Liver (tissue), 9 donors: Measurements from ENCODE around the gene AHI1. TPM values are rescaled to one million over a fixed set of nuclear protein-coding genes. Genes with fewer than 3 reads are reported as not detected.

Source experiments
- DNase-seq: peaks from one replicate; pipeline ENCODE4 v3.0.0-alpha.2; 2017; ENCODE audit warnings: low spot score
- H3K27ac ChIP-seq, 2 donors: one replicate each; pipeline ENCODE4 v1.7.0; 2013; ENCODE audit warnings: inconsistent platforms in 2 of 2, low read length in 2 of 2, control low read depth in 1 of 2, low read depth in 1 of 2, mild to moderate bottlenecking in 1 of 2
- H3K27me3 ChIP-seq, 4 donors: one replicate each; pipeline versions ENCODE4 v1.6.1 to v1.7.0; 2013; ENCODE audit warnings: low read length in 3 of 4, inconsistent platforms in 1 of 4, mild to moderate bottlenecking in 1 of 4, moderate library complexity in 1 of 4; ENCODE audit not compliant: control insufficient read depth in 4 of 4, insufficient read depth in 4 of 4
- H3K36me3 ChIP-seq, 4 donors: one replicate each; pipeline versions ENCODE4 v1.6.1 to v1.7.0; 2013; ENCODE audit warnings: low read length in 3 of 4, mild to moderate bottlenecking in 3 of 4, low read depth in 1 of 4, moderate library complexity in 1 of 4; ENCODE audit not compliant: control insufficient read depth in 4 of 4, insufficient read depth in 3 of 4
- H3K4me1 ChIP-seq, 4 donors: one replicate each; pipeline versions ENCODE4 v1.6.1 to v1.7.0; 2013; ENCODE audit warnings: low read length in 3 of 4, mild to moderate bottlenecking in 3 of 4, moderate library complexity in 1 of 4; ENCODE audit not compliant: control insufficient read depth in 4 of 4, insufficient read depth in 4 of 4
- H3K4me3 ChIP-seq, 3 donors: one replicate each; pipeline versions ENCODE4 v1.6.1 to v1.7.0; 2013; ENCODE audit warnings: low read length in 3 of 3, control low read depth in 1 of 3, low read depth in 1 of 3, mild to moderate bottlenecking in 1 of 3
- H3K9ac ChIP-seq, 2 donors: one replicate each; pipeline ENCODE4 v1.7.0; 2013; ENCODE audit warnings: low read length in 2 of 2, mild to moderate bottlenecking in 2 of 2, moderate library complexity in 2 of 2, control low read depth in 1 of 2, low read depth in 1 of 2
- H3K9me3 ChIP-seq, 4 donors: one replicate each; pipeline versions ENCODE4 v1.6.1 to v1.7.0; 2013; ENCODE audit warnings: low read length in 3 of 4; ENCODE audit not compliant: control insufficient read depth in 4 of 4
- EGR1 ChIP-seq, 2 donors: IDR thresholded peaks; 2 replicates each; pipeline ENCODE4 v1.6.1; 2016 to 2018; ENCODE audit warnings: antibody characterized with exemption in 2 of 2, low read depth in 2 of 2
- FOXA1 ChIP-seq: IDR thresholded peaks from 2 replicates; pipeline ENCODE4 v1.6.1; 2016; ENCODE audit warnings: antibody characterized with exemption
- FOXA2 ChIP-seq: IDR thresholded peaks from 2 replicates; pipeline ENCODE4 v1.6.1; 2016; ENCODE audit warnings: antibody characterized with exemption
- GABPA ChIP-seq, 2 donors: IDR thresholded peaks in 1 of 2; conservative IDR thresholded peaks in 1 of 2; 2 replicates each; pipeline ENCODE4 v1.6.1; 2016; ENCODE audit warnings: antibody characterized with exemption in 2 of 2, mild to moderate bottlenecking in 1 of 2, moderate library complexity in 1 of 2
- HNF4A ChIP-seq, 2 donors: conservative IDR thresholded peaks; 2 replicates each; pipeline ENCODE4 v1.6.1; 2016; ENCODE audit warnings: antibody characterized with exemption in 2 of 2, mild to moderate bottlenecking in 2 of 2
- HNF4G ChIP-seq: IDR thresholded peaks from 2 replicates; pipeline ENCODE4 v1.6.1; 2016; ENCODE audit warnings: antibody characterized with exemption
- JUND ChIP-seq, 2 donors: IDR thresholded peaks; 2 replicates each; pipeline ENCODE4 v1.6.1; 2016; ENCODE audit warnings: antibody characterized with exemption in 2 of 2
- NR2F2 ChIP-seq: IDR thresholded peaks from 2 replicates; pipeline ENCODE4 v1.6.1; 2016; ENCODE audit warnings: antibody characterized with exemption
- RXRA ChIP-seq, 2 donors: IDR thresholded peaks; 2 replicates each; pipeline ENCODE4 v1.6.1; 2017 to 2018; ENCODE audit warnings: antibody characterized with exemption in 2 of 2, mild to moderate bottlenecking in 1 of 2
- SP1 ChIP-seq: IDR thresholded peaks from 2 replicates; pipeline ENCODE4 v1.6.1; 2018; ENCODE audit warnings: antibody characterized with exemption, mild to moderate bottlenecking
- TAF1 ChIP-seq: conservative IDR thresholded peaks from 2 replicates; pipeline ENCODE4 v1.6.1; 2016; ENCODE audit warnings: antibody characterized with exemption, mild to moderate bottlenecking
- WGBS: extraction: QIAGEN DNeasy Blood & Tissue Kit; methylation state at CpG from one replicate; pipeline ENCODE4 v1.1.7; 2013; 5-methylcytosine and 5-hydroxymethylcytosine counted together
- polyA plus RNA-seq, 2 donors: library from polyadenylated mRNA; stranded (reverse) in 1 of 2; unstranded in 1 of 2; fragments of 200-250 nt in 1 of 2; fragments of >200 nt in 1 of 2; fragmentation: Nextera tagmentation in 1 of 2; extraction: Ambion mirVana in 1 of 2; gene quantifications; one replicate each; pipeline versions ENCODE4 v1.2.1 to v1.2.3, GENCODE V29; 2013 to 2015
- total RNA-seq, 2 donors: library from RNA; depleted of rRNA; stranded (reverse); fragments of >200 nt; gene quantifications; one replicate each; pipeline ENCODE4 v1.2.3, GENCODE V29; 2014
- TF ChIP-seq, protein P1 (sequence below): fragments of 150-350 bp; IDR thresholded peaks from 2 replicates; pipeline ENCODE4 v1.5.1; 2017; ENCODE audit warnings: improper control_type of control experiment, low read depth, low read length; ENCODE audit not compliant: missing input control
- TF ChIP-seq, protein P2 (sequence below): IDR thresholded peaks from 2 replicates; pipeline ENCODE4 v1.6.1; 2016; ENCODE audit warnings: antibody characterized with exemption
- TF ChIP-seq, protein P3 (sequence below): IDR thresholded peaks from 2 replicates; pipeline ENCODE4 v1.6.1; 2016; ENCODE audit warnings: antibody characterized with exemption, mild to moderate bottlenecking
- TF ChIP-seq, protein P4 (sequence below): IDR thresholded peaks from 2 replicates; pipeline ENCODE4 v1.6.1; 2016; ENCODE audit warnings: antibody characterized with exemption
- donor health status: healthy.
- donor health status: healthy.
- donor health status: healthy.
- donor health status: healthy.
- donor health status: healthy.

The AHI1 gene
- total and polyA plus RNA-seq, 4 donors, result 2.0 to 14.4 (median 9.0) TPM

DNA sequence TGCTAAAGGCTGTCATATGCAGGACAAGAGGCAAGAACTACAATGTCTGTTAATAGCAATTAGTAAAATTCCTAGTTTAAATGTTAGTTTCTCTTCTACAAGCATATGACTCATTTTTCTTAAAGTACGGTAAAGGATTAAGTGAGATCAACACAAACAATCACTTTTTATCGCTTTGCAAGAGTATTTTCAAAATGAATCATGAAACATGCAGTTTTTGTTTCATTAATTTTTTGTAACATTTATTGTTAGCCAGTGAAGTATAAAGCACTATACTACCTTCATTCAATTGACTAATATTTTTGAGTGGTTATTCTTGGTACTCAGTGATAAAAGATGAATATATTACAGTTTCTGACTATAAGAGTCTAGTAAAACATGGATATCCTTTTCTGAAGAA is 138.6 kb downstream of the AHI1 start:
- H3K27ac ChIP-seq, result no peak overlapping the region
- no peaks in the 10 kb centered on the region for H3K9me3 ChIP-seq
- H3K27me3 ChIP-seq, result no peaks in the 10 kb centered on the region
- no peaks in the 10 kb centered on the region for H3K4me1 ChIP-seq
- TF ChIP-seq RXRA (IDR thresholded peaks at IDR 0.05) (no peak), HNF4A (conservative IDR thresholded peaks at IDR 0.05) (no peak), TAF1 (no peak), FOXA2 (no peak), HNF4G (no peak)
- TF ChIP-seq, protein P1, sequence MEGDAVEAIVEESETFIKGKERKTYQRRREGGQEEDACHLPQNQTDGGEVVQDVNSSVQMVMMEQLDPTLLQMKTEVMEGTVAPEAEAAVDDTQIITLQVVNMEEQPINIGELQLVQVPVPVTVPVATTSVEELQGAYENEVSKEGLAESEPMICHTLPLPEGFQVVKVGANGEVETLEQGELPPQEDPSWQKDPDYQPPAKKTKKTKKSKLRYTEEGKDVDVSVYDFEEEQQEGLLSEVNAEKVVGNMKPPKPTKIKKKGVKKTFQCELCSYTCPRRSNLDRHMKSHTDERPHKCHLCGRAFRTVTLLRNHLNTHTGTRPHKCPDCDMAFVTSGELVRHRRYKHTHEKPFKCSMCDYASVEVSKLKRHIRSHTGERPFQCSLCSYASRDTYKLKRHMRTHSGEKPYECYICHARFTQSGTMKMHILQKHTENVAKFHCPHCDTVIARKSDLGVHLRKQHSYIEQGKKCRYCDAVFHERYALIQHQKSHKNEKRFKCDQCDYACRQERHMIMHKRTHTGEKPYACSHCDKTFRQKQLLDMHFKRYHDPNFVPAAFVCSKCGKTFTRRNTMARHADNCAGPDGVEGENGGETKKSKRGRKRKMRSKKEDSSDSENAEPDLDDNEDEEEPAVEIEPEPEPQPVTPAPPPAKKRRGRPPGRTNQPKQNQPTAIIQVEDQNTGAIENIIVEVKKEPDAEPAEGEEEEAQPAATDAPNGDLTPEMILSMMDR, result no peak
- H3K9ac ChIP-seq, result no peak overlapping the region
- DNase-seq, result no peak
- WGBS, result 93% methylated on average over 2 of the region's 2 CpGs
- peaks cover 0 to 2% (median 0%) of the 10 kb centered on the region in 4 donors for H3K36me3 ChIP-seq
- no peak overlapping the region for H3K4me3 ChIP-seq

DNA sequence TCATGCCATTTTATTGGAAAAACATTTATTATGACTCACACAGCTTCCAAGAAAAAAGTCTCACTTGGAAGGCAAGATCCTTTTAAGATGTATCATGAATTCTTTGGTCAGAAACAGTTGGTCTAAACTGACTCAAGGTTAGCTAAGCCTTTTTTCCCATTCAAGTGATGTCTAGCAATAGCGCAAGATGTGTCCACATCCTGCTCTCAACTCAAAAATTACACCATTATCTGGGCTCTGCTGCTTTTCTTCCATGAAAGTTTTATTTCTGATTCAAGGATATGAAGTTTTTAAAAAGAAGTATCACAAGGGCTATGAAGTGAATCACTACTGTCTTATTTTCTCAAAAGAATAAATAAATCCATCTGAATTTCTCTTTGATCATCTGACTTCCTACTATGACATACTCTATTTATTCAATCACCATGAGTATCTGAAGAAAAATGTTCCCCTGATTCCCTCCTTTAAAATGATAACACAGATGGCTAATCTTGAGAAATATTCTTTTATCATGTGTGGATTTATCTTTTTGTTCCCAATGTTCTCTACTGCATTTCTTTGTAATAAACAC is 139.2 kb downstream of the AHI1 start:
- Histone ChIP-seq H3K4me1 (no peaks in the 10 kb centered on the region), H3K9me3 (no peaks in the 10 kb centered on the region), H3K4me3 (no peak overlapping the region), H3K9ac (no peak overlapping the region), H3K27ac (no peak overlapping the region), H3K27me3 (no peaks in the 10 kb centered on the region), H3K36me3 (peaks cover 0 to 2% (median 0%) of the 10 kb centered on the region in 4 donors)
- WGBS, result 96% methylated on average over 1 of the region's 1 CpG
- TF ChIP-seq NR2F2 (no peak), HNF4A (conservative IDR thresholded peaks at IDR 0.05) (no peak)
- TF ChIP-seq, protein P2, sequence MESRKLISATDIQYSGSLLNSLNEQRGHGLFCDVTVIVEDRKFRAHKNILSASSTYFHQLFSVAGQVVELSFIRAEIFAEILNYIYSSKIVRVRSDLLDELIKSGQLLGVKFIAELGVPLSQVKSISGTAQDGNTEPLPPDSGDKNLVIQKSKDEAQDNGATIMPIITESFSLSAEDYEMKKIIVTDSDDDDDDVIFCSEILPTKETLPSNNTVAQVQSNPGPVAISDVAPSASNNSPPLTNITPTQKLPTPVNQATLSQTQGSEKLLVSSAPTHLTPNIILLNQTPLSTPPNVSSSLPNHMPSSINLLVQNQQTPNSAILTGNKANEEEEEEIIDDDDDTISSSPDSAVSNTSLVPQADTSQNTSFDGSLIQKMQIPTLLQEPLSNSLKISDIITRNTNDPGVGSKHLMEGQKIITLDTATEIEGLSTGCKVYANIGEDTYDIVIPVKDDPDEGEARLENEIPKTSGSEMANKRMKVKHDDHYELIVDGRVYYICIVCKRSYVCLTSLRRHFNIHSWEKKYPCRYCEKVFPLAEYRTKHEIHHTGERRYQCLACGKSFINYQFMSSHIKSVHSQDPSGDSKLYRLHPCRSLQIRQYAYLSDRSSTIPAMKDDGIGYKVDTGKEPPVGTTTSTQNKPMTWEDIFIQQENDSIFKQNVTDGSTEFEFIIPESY, result no peak
- TF ChIP-seq, protein P3, sequence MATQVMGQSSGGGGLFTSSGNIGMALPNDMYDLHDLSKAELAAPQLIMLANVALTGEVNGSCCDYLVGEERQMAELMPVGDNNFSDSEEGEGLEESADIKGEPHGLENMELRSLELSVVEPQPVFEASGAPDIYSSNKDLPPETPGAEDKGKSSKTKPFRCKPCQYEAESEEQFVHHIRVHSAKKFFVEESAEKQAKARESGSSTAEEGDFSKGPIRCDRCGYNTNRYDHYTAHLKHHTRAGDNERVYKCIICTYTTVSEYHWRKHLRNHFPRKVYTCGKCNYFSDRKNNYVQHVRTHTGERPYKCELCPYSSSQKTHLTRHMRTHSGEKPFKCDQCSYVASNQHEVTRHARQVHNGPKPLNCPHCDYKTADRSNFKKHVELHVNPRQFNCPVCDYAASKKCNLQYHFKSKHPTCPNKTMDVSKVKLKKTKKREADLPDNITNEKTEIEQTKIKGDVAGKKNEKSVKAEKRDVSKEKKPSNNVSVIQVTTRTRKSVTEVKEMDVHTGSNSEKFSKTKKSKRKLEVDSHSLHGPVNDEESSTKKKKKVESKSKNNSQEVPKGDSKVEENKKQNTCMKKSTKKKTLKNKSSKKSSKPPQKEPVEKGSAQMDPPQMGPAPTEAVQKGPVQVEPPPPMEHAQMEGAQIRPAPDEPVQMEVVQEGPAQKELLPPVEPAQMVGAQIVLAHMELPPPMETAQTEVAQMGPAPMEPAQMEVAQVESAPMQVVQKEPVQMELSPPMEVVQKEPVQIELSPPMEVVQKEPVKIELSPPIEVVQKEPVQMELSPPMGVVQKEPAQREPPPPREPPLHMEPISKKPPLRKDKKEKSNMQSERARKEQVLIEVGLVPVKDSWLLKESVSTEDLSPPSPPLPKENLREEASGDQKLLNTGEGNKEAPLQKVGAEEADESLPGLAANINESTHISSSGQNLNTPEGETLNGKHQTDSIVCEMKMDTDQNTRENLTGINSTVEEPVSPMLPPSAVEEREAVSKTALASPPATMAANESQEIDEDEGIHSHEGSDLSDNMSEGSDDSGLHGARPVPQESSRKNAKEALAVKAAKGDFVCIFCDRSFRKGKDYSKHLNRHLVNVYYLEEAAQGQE, result no peak
- no peak for DNase-seq

DNA sequence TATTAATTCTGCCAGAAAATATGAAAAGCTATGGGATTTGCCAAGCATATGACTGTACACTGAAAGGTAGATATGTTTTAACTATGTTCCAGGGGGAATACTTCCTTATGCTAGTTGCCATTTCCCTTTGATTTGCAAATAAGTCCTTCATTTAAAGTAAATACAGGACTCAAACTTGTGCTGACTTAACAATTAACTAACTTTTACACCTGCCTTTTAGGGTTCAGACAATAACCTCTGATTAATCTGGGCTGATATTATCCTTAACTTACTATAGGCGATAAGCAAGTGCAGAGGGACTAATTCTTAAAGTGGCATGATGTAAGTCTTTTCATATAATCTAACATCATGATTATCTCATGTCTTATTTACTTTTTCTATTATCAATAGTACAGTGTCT is 143.1 kb downstream of the AHI1 start:
- H3K4me1 ChIP-seq, result no peaks in the 10 kb centered on the region
- no peak for DNase-seq
- 84% methylated on average over 1 of the region's 1 CpG for WGBS
- no peaks in the 10 kb centered on the region for H3K27me3 ChIP-seq
- peaks cover 0 to 2% (median 0%) of the 10 kb centered on the region in 4 donors for H3K36me3 ChIP-seq
- no peak overlapping the region for H3K9ac ChIP-seq
- H3K9me3 ChIP-seq, result no peaks in the 10 kb centered on the region
- no peak overlapping the region for H3K27ac ChIP-seq
- H3K4me3 ChIP-seq, result no peak overlapping the region
- TF ChIP-seq NR2F2 (no peak), JUND (IDR thresholded peaks at IDR 0.05) (no peak), HNF4G (no peak), GABPA (IDR thresholded peaks at IDR 0.05 in 1 of 2, conservative IDR thresholded peaks at IDR 0.05 in 1 of 2) (no peak), SP1 (no peak), EGR1 (IDR thresholded peaks at IDR 0.05; ENCODE audit: low read depth in 2 of 2) (no peak), FOXA1 (no peak)
- TF ChIP-seq, protein P4, sequence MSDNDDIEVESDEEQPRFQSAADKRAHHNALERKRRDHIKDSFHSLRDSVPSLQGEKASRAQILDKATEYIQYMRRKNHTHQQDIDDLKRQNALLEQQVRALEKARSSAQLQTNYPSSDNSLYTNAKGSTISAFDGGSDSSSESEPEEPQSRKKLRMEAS, result no peak
- TF ChIP-seq, protein P1, result no peak
